GM23248 (cell line): Measurements from ENCODE around the gene TEAD3. TPM values are rescaled to one million over a fixed set of nuclear protein-coding genes. Genes with fewer than 3 reads are reported as not detected.
A peak's percentile ranks its signal among the peaks of the same experiment; 100 is the strongest.

Experiments used
- DNase-seq: peaks from one replicate; pipeline ENCODE4 v3.0.0-alpha.2; 2015
- H2AFZ ChIP-seq: fragments of 200-600 bp; sonication (generic); 2 replicates; pipeline ENCODE4 v1.6.1; 2016; ENCODE audit warnings: antibody characterized with exemption
- H3F3A ChIP-seq: fragments of 200-600 bp; sonication (generic); 2 replicates; pipeline ENCODE4 v1.6.1; 2016; ENCODE audit warnings: mild to moderate bottlenecking, antibody characterized with exemption, mixed run types; ENCODE audit not compliant: insufficient read depth
- H3K27ac ChIP-seq: fragments of 200-600 bp; sonication (generic); 2 replicates; pipeline ENCODE4 v1.5.1; 2016; ENCODE audit warnings: mild to moderate bottlenecking
- H3K27me3 ChIP-seq: fragments of 200-600 bp; sonication (generic); replicated peaks from 2 replicates; pipeline ENCODE4 v1.6.1; 2016; ENCODE audit warnings: mild to moderate bottlenecking; ENCODE audit not compliant: insufficient read depth
- H3K36me3 ChIP-seq: fragments of 200-600 bp; sonication (generic); 2 replicates; pipeline ENCODE4 v1.6.1; 2016; ENCODE audit warnings: low read depth, mild to moderate bottlenecking
- H3K4me1 ChIP-seq: fragments of 200-600 bp; sonication (generic); 2 replicates; pipeline ENCODE4 v1.6.1; 2016; ENCODE audit warnings: mild to moderate bottlenecking; ENCODE audit not compliant: insufficient read depth
- H3K4me2 ChIP-seq: fragments of 200-600 bp; sonication (generic); one replicate; pipeline ENCODE4 v1.6.1; 2016; ENCODE audit warnings: mild to moderate bottlenecking; ENCODE audit not compliant: unreplicated experiment
- H3K4me3 ChIP-seq: fragments of 200-600 bp; sonication (generic); 2 replicates; pipeline ENCODE4 v1.5.1; 2016; ENCODE audit warnings: mild to moderate bottlenecking
- H3K79me2 ChIP-seq: fragments of 200-600 bp; sonication (generic); 2 replicates; pipeline ENCODE4 v1.6.1; 2016; ENCODE audit warnings: mild to moderate bottlenecking; ENCODE audit not compliant: insufficient read depth
- H3K9ac ChIP-seq: fragments of 200-600 bp; sonication (generic); 2 replicates; pipeline ENCODE4 v1.6.1; 2016; ENCODE audit warnings: mild to moderate bottlenecking
- H3K9me2 ChIP-seq: fragments of 200-600 bp; sonication (generic); 2 replicates; pipeline ENCODE4 v1.6.1; 2016; ENCODE audit warnings: mixed run types, mild to moderate bottlenecking, moderate library complexity; ENCODE audit not compliant: insufficient read depth
- H3K9me3 ChIP-seq: fragments of 200-600 bp; sonication (generic); one replicate; pipeline ENCODE4 v1.6.1; 2017; ENCODE audit warnings: low read depth
- H4K20me1 ChIP-seq: fragments of 200-600 bp; sonication (generic); 2 replicates; pipeline ENCODE4 v1.6.0; 2016; ENCODE audit not compliant: insufficient read depth
- EZH2 ChIP-seq: fragments of 200-600 bp; sonication (generic); IDR thresholded peaks from 2 replicates; pipeline ENCODE4 v1.6.1; 2018; ENCODE audit warnings: antibody characterized with exemption, mild to moderate bottlenecking; ENCODE audit not compliant: insufficient read depth, poor library complexity, severe bottlenecking
- EZH2phosphoT487 ChIP-seq: fragments of 200-600 bp; sonication (generic); IDR thresholded peaks from 2 replicates; pipeline ENCODE4 v1.6.1; 2018; ENCODE audit warnings: antibody characterized with exemption, moderate library complexity, mild to moderate bottlenecking, low read depth; ENCODE audit not compliant: insufficient read depth
- WGBS, 2 experiments: methylation state at CpG; one replicate each; pipeline ENCODE4 v1.1.6; 2015 to 2017; ENCODE audit warnings: low lambda C conversion rate in 2 of 2, low coverage in 1 of 2; ENCODE audit errors: missing lambda C conversion rate in 2 of 2; 5-methylcytosine and 5-hydroxymethylcytosine counted together
- in situ Hi-C: fragments of 300-500 bp; cut with MboI; formaldehyde crosslinking; loops from 2 replicates; pipeline ENCODE4 v1.15.0; 2020
- polyA plus RNA-seq: library from polyadenylated mRNA; unstranded; fragments of >200 nt; fragmentation: Nextera tagmentation; extraction: Ambion mirVana; gene quantifications from 2 replicates; pipeline ENCODE4 v1.2.1, GENCODE V29; 2016
- total RNA-seq: library from RNA; depleted of rRNA; stranded (reverse); fragments of >200 nt; shearing (Covaris generic); gene quantifications from 2 replicates; pipeline ENCODE4 v1.2.3, GENCODE V29; 2014

TEAD3 gene
- total and polyA plus RNA-seq, 2 experiments from 2014 or later = 6.9 to 10.5 TPM

- H3K9me2 ChIP-seq = no peaks in the 10 kb centered on the region
- H3K4me2 ChIP-seq = no peak overlapping the region
- no peaks in the 10 kb centered on the region for H3K9me3 ChIP-seq
- H3K9ac ChIP-seq = no peak overlapping the region
- no peaks in the 10 kb centered on the region for H4K20me1 ChIP-seq
- H3K27ac ChIP-seq = no peak overlapping the region
- in situ Hi-C loops = no loop called here
- H2AFZ ChIP-seq = no peak overlapping the region
- H3K79me2 ChIP-seq = no peaks in the 10 kb centered on the region
- no peaks in the 10 kb centered on the region for H3K36me3 ChIP-seq
- no peaks in the 10 kb centered on the region; the same call in 1 of the 2 replicates for H3K27me3 ChIP-seq
- TF ChIP-seq EZH2 = no peak
- TF ChIP-seq EZH2phosphoT487 = no peak
- H3K4me3 ChIP-seq = no peak overlapping the region
- no peaks in the 10 kb centered on the region for H3F3A ChIP-seq
- WGBS, 2 experiments = 57% methylated on average over 4 of the region's 4 CpGs
- DNase-seq = no peak
- H3K4me1 ChIP-seq = no peaks in the 10 kb centered on the region
Observed at GRCh38 chr6:35532126-35532525, 35.2 kb upstream of the TEAD3 start.

- in situ Hi-C loops = no loop called here
- H3K9ac ChIP-seq = no peak overlapping the region
- H4K20me1 ChIP-seq = no peaks in the 10 kb centered on the region
- H3K27me3 ChIP-seq = no peaks in the 10 kb centered on the region
- H2AFZ ChIP-seq = no peak overlapping the region
- no peak overlapping the region for H3K27ac ChIP-seq
- H3K4me2 ChIP-seq = no peak overlapping the region
- no peaks in the 10 kb centered on the region for H3K9me2 ChIP-seq
- WGBS, 2 experiments = 77 to 83% methylated on average over 3 of the region's 3 CpGs
- no peak for DNase-seq
- H3K36me3 ChIP-seq = no peaks in the 10 kb centered on the region
- TF ChIP-seq EZH2phosphoT487 (no peak), EZH2 (no peak)
- no peaks in the 10 kb centered on the region for H3K4me1 ChIP-seq
- H3K9me3 ChIP-seq = no peaks in the 10 kb centered on the region
- no peaks in the 10 kb centered on the region for H3F3A ChIP-seq
- H3K4me3 ChIP-seq = no peak overlapping the region
- no peaks in the 10 kb centered on the region for H3K79me2 ChIP-seq
Observed at GRCh38 chr6:35524380-35525020, 27.6 kb upstream of the TEAD3 start.

- H3F3A ChIP-seq = no peaks in the 10 kb centered on the region
- no peak overlapping the region for H3K9ac ChIP-seq
- H3K4me3 ChIP-seq = peak overlapping the region; percentile 65
- no peaks in the 10 kb centered on the region for H3K9me3 ChIP-seq
- no peaks in the 10 kb centered on the region for H3K36me3 ChIP-seq
- H3K4me2 ChIP-seq = peak overlapping the region; percentile 62
- in situ Hi-C loops = no loop called here
- H2AFZ ChIP-seq = peak overlapping the region; percentile 76
- TF ChIP-seq EZH2phosphoT487 = no peak
- no peak for TF ChIP-seq EZH2
- no peaks in the 10 kb centered on the region for H3K79me2 ChIP-seq
- H4K20me1 ChIP-seq = no peaks in the 10 kb centered on the region
- no peaks in the 10 kb centered on the region for H3K27me3 ChIP-seq
- DNase-seq = peak; percentile 78
- H3K27ac ChIP-seq = no peak overlapping the region
- H3K9me2 ChIP-seq = no peaks in the 10 kb centered on the region
- 30 to 31% methylated on average over 31 to 32 of the region's 32 CpGs for WGBS, 2 experiments
- H3K4me1 ChIP-seq = no peaks in the 10 kb centered on the region
Observed at GRCh38 chr6:35522660-35523658, 26.1 kb upstream of the TEAD3 start.

- H3K4me1 ChIP-seq = no peaks in the 10 kb centered on the region
- H3K4me3 ChIP-seq = no peak overlapping the region
- no peaks in the 10 kb centered on the region for H4K20me1 ChIP-seq
- WGBS, 2 experiments = 44 to 48% methylated on average over 12 of the region's 12 CpGs
- H3F3A ChIP-seq = no peaks in the 10 kb centered on the region
- no peak for DNase-seq
- no peak overlapping the region for H2AFZ ChIP-seq
- H3K9me2 ChIP-seq = no peaks in the 10 kb centered on the region
- no peaks in the 10 kb centered on the region for H3K9me3 ChIP-seq
- no peak overlapping the region for H3K9ac ChIP-seq
- H3K79me2 ChIP-seq = no peaks in the 10 kb centered on the region
- TF ChIP-seq EZH2phosphoT487 = no peak
- TF ChIP-seq EZH2 = no peak
- in situ Hi-C loops = no loop called here
- H3K36me3 ChIP-seq = no peaks in the 10 kb centered on the region
- H3K27me3 ChIP-seq = no peaks in the 10 kb centered on the region
- H3K4me2 ChIP-seq = no peak overlapping the region
- no peak overlapping the region for H3K27ac ChIP-seq
Observed at GRCh38 chr6:35522151-35522550, 25.3 kb upstream of the TEAD3 start.
